HFF-Myc (cell line): Measurements from ENCODE around the gene DPP9.

Experiments used
- DNase-seq: peaks from one replicate; pipeline ENCODE4 v3.0.0-alpha.2; 2011; ENCODE audit warnings: low read depth; ENCODE audit errors: extremely low read depth
- H3K4me3 ChIP-seq: replicated peaks from 2 replicates; pipeline ENCODE4 v1.5.1; 2011; ENCODE audit warnings: low read depth, mild to moderate bottlenecking, control low read depth, low read length
- TF ChIP-seq, protein P1 (sequence below): IDR thresholded peaks from 2 replicates; pipeline ENCODE4 v1.5.1; 2012; ENCODE audit warnings: mild to moderate bottlenecking, low read depth, low read length, control low read depth; ENCODE audit errors: missing control alignments

Gene DPP9

GRCh38 chr19:4650159-4650558 is 73.5 kb downstream of the DPP9 start:
- DNase-seq, result no peak
- TF ChIP-seq, protein P1, sequence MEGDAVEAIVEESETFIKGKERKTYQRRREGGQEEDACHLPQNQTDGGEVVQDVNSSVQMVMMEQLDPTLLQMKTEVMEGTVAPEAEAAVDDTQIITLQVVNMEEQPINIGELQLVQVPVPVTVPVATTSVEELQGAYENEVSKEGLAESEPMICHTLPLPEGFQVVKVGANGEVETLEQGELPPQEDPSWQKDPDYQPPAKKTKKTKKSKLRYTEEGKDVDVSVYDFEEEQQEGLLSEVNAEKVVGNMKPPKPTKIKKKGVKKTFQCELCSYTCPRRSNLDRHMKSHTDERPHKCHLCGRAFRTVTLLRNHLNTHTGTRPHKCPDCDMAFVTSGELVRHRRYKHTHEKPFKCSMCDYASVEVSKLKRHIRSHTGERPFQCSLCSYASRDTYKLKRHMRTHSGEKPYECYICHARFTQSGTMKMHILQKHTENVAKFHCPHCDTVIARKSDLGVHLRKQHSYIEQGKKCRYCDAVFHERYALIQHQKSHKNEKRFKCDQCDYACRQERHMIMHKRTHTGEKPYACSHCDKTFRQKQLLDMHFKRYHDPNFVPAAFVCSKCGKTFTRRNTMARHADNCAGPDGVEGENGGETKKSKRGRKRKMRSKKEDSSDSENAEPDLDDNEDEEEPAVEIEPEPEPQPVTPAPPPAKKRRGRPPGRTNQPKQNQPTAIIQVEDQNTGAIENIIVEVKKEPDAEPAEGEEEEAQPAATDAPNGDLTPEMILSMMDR, result no peak
- no peak overlapping the region for H3K4me3 ChIP-seq

DNA sequence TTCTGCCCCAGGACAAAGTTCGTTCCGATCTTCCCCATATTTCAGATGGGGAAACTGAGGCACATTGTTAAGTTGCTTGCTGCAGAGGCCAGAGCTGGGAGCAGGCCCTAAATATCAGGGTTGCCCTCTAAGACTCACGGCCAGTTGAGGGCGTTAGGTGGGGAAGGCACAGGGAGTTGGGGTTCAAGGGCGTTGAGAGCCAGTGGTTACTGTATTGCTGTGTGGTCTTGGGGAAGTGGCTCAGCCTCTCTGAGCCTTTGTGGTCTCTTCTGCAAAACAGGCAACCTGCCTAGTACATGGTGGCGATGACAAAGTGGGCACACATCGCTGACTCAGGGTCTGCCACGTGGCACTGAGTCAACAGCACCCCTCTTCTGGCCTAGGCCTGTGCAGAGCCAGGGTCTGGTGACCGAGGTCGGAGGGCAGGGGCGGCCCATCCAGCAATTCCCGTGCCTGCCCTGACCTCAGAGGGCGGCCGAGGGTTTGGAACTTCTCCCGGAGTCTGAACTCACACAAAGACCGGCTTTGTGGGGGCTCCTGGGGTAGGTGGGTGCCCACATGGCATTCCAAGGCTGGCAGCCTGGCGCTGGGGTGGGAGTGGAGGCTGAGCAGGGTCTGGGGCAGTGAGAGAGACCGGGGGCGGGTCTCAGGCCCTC is 74.1 kb downstream of the DPP9 start:
- TF ChIP-seq, protein P1, result no peak
- no peak for DNase-seq
- H3K4me3 ChIP-seq, result no peak overlapping the region

GRCh38 chr19:4647676-4648644 is 75.7 kb downstream of the DPP9 start:
- TF ChIP-seq, protein P1, result no peak
- no peak overlapping the region for H3K4me3 ChIP-seq
- no peak for DNase-seq

GRCh38 chr19:4645718-4646117 is 77.9 kb downstream of the DPP9 start:
- TF ChIP-seq, protein P1, result no peak
- H3K4me3 ChIP-seq, result no peak overlapping the region
- DNase-seq, result no peak

- DNase-seq, result no peak
- H3K4me3 ChIP-seq, result no peak overlapping the region
- TF ChIP-seq, protein P1, result no peak
Observed at GRCh38 chr19:4642625-4643024, 81.0 kb downstream of the DPP9 start.

GRCh38 chr19:4641132-4641531 is 82.5 kb downstream of the DPP9 start:
- DNase-seq, result no peak
- H3K4me3 ChIP-seq, result no peak overlapping the region
- TF ChIP-seq, protein P1, result no peak
